Ovary (tissue), 9 donors: ENCODE results near the gene SLC35E4. TPM values are rescaled to one million over a fixed set of nuclear protein-coding genes. Genes with fewer than 3 reads are reported as not detected.

Source experiments
- DNase-seq, 5 donors: peaks; one replicate each; pipeline ENCODE4 v3.0.0-alpha.2; 2019 to 2020
- H3K27ac ChIP-seq, 2 donors: fragments of 200-600 bp; one replicate each; pipeline versions ENCODE4 v1.5.1 to v1.8.0; 2019 to 2022
- H3K27me3 ChIP-seq: fragments of 200-600 bp; one replicate; pipeline ENCODE4 v1.8.0; 2022
- H3K36me3 ChIP-seq: fragments of 200-600 bp; sonication (generic); one replicate; pipeline ENCODE4 v1.5.1; 2019
- H3K4me1 ChIP-seq: one replicate; pipeline ENCODE4 v1.8.1; 2013; ENCODE audit warnings: mild to moderate bottlenecking, moderate library complexity; ENCODE audit not compliant: insufficient read depth
- H3K4me3 ChIP-seq: fragments of 200-600 bp; sonication (generic); one replicate; pipeline ENCODE4 v1.5.1; 2017
- H3K9me3 ChIP-seq, 2 donors: fragments of 200-600 bp in 1 of 2; sonication (generic) in 1 of 2; one replicate each; pipeline versions ENCODE4 v1.5.1 to v1.8.1; 2013 to 2019; ENCODE audit warnings: mild to moderate bottlenecking in 1 of 2, moderate library complexity in 1 of 2
- EP300 ChIP-seq: sonication (generic); formaldehyde crosslinking; IDR thresholded peaks from one replicate; pipeline ENCODE4 v1.6.1; 2017; ENCODE audit warnings: antibody characterized with exemption
- POLR2A ChIP-seq: fragments of 450-650 bp; IDR thresholded peaks from one replicate; pipeline ENCODE4 v1.6.1; 2017; ENCODE audit warnings: antibody characterized with exemption, mild to moderate bottlenecking, moderate library complexity
- WGBS, 3 donors: extraction: QIAGEN DNeasy Blood & Tissue Kit in 1 of 3; methylation state at CpG; one replicate each; pipeline versions ENCODE4 v1.1.5 to v1.1.7; 2013 to 2017; 5-methylcytosine and 5-hydroxymethylcytosine counted together
- intact Hi-C, 4 donors: fragments of 100-400 bp; cut with DNase I; formaldehyde crosslinking; loops; one replicate each; pipeline versions ENCODE4 v1.11.0 to v1.15.1; 2022 to 2023
- polyA plus RNA-seq, 2 donors: library from polyadenylated mRNA; stranded (reverse); fragments of 200-250 nt in 1 of 2; fragments of 350-450 nt in 1 of 2; fragmentation: Illumina TruSeq in 1 of 2; extraction: RNeasy Lipid Tissue Mini Kit (QIAGEN cat#74804) in 1 of 2; gene quantifications; one replicate each; pipeline ENCODE4 v1.2.3, GENCODE V29; 2013 to 2014
- total RNA-seq, 7 donors: library from RNA; depleted of rRNA in 2 of 7; stranded (reverse); fragments of >200 nt in 2 of 7; fragmentation: NEBNext Ultra II Directional in 3 of 7; extraction: Animal tissue kit (Norgen Biotek cat#: 25700) in 3 of 7; gene quantifications; one replicate each; pipeline versions ENCODE4 v1.1.0 to v1.2.4, GENCODE V29; 2016 to 2023
- TF ChIP-seq, protein P1 (sequence below), 3 donors: fragments of 450-650 bp in 2 of 3; fragments of 200-600 bp in 1 of 3; IDR thresholded peaks; one replicate each; pipeline versions ENCODE4 v1.5.1 to v1.8.0; 2016 to 2022; ENCODE audit warnings: antibody characterized with exemption in 3 of 3, mild to moderate bottlenecking in 1 of 3
- donor health status: DM: no; HTN: no; CAD: no; lungs with moderate emphysema.
- donor health status: DM: no; HTN: no; CAD: no.
- donor health status: Bipolar disorder and iron deficiency.
- donor health status: DM: yes; HTN: yes; CAD: no.
- donor health status: DM: no; HTN: no; CAD: no.
- donor health status: DM: yes; HTN: yes; CAD: no.

SLC35E4 gene
- total and polyA plus RNA-seq, 9 donors, result 0.90 to 6.7 (median 3.5) TPM

GRCh38 chr22:30691204-30691603 is 55.6 kb downstream of the SLC35E4 start:
- TF ChIP-seq POLR2A (no peak), EP300 (no peak)
- TF ChIP-seq, protein P1, sequence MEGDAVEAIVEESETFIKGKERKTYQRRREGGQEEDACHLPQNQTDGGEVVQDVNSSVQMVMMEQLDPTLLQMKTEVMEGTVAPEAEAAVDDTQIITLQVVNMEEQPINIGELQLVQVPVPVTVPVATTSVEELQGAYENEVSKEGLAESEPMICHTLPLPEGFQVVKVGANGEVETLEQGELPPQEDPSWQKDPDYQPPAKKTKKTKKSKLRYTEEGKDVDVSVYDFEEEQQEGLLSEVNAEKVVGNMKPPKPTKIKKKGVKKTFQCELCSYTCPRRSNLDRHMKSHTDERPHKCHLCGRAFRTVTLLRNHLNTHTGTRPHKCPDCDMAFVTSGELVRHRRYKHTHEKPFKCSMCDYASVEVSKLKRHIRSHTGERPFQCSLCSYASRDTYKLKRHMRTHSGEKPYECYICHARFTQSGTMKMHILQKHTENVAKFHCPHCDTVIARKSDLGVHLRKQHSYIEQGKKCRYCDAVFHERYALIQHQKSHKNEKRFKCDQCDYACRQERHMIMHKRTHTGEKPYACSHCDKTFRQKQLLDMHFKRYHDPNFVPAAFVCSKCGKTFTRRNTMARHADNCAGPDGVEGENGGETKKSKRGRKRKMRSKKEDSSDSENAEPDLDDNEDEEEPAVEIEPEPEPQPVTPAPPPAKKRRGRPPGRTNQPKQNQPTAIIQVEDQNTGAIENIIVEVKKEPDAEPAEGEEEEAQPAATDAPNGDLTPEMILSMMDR (IDR thresholded peaks at IDR 0.05), result no peak
- Histone ChIP-seq H3K4me3 (no peak overlapping the region), H3K9me3 (no peaks in the 10 kb centered on the region), H3K36me3 (no peaks in the 10 kb centered on the region), H3K27me3 (no peaks in the 10 kb centered on the region), H3K4me1 (peaks cover 13% of the 10 kb centered on the region), H3K27ac (no peak overlapping the region)
- no peak for DNase-seq
- 69 to 75% (median 71%) methylated on average over 1 of the region's 1 CpG for WGBS, 3 donors
- intact Hi-C loops, result loop anchor here in 1 of 4 donors (10.0 kb wide), 1 partner anchor 56 kb away; the partner anchor contains the start of gene SLC35E4

- TF ChIP-seq, protein P1 (IDR thresholded peaks at IDR 0.05), result no peak
- TF ChIP-seq POLR2A (no peak), EP300 (no peak)
- H3K27ac ChIP-seq, result no peak overlapping the region
- WGBS, 3 donors, result 0 to 1% (median 1%) methylated on average over 25 to 37 of the region's 38 CpGs
- no peaks in the 10 kb centered on the region for H3K9me3 ChIP-seq
- DNase-seq, result peak; percentile 37 to 66 (median 55)
- H3K4me3 ChIP-seq, result peak overlapping the region; percentile 41
- peaks cover 13% of the 10 kb centered on the region for H3K4me1 ChIP-seq
- H3K27me3 ChIP-seq, result no peaks in the 10 kb centered on the region
- intact Hi-C loops, result loop anchor here in 1 of 4 donors (10.0 kb wide), 1 partner anchor 59 kb away; the partner anchor contains the start of gene SLC35E4
- H3K36me3 ChIP-seq, result no peaks in the 10 kb centered on the region
Measured at GRCh38 chr22:30694171-30694639, 58.6 kb downstream of the SLC35E4 start.

DNA sequence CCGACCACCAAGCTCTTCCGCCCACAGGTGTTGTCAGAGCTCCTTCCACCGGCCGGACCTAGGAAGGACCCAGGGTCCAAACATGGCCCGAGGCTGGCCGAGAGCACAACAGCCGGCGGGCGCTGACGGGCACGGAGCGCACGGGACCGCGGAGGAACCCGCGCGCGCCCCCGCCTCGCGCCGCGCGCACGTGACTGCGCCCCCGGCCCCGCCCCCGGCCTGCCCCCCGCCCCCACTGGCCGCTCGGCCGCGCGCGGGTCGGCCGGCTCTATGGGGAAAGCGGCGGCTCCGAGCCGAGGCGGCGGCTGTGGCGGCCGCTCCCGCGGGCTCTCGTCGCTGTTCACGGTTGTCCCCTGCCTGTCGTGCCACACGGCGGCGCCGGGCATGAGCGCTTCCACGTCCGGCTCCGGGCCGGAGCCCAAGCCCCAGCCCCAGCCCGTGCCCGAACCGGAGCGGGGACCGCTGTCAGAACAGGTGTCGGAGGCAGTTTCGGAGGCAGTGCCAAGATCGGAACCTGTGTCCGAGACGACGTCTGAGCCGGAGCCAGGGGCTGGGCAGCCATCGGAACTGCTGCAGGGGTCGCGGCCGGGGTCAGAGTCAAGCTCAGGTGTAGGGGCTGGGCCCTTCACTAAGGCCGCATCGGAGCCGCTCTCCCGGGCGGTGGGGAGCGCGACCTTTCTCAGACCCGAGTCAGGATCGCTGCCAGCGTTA is 59.2 kb downstream of the SLC35E4 start, which contains the start of gene OSBP2:
OSBP2 (plus strand) TSS at position 235 of the 711 bp plus-strand sequence; CDS start at position 271, 36 bp downstream.
- Histone ChIP-seq H3K27me3 (no peaks in the 10 kb centered on the region), H3K36me3 (no peaks in the 10 kb centered on the region), H3K27ac (no peak within 1 kb of the TSS), H3K4me1 (peaks cover 13% of the 10 kb centered on the region), H3K4me3 (peak within 1 kb of the TSS; percentile 55), H3K9me3 (no peaks in the 10 kb centered on the region)
- DNase-seq, result peak; percentile 22 to 56 (median 46)
- TF ChIP-seq, protein P1 (IDR thresholded peaks at IDR 0.05), result no peak
- TF ChIP-seq EP300, result no peak
- TF ChIP-seq POLR2A, result no peak
- intact Hi-C loops, result loop anchor here in 1 of 4 donors (10.0 kb wide), 1 partner anchor 60 kb away; the partner anchor contains the start of gene SLC35E4
- WGBS, 3 donors, result 1% methylated on average over 28 to 87 of the region's 88 CpGs

GRCh38 chr22:30695351-30695851 is 59.8 kb downstream of the SLC35E4 start:
- Histone ChIP-seq H3K4me3 (peak overlapping the region; percentile 55), H3K27me3 (no peaks in the 10 kb centered on the region), H3K27ac (no peak overlapping the region), H3K36me3 (no peaks in the 10 kb centered on the region), H3K9me3 (no peaks in the 10 kb centered on the region), H3K4me1 (peaks cover 13% of the 10 kb centered on the region)
- 56 to 58% (median 58%) methylated on average over 15 of the region's 15 CpGs for WGBS, 3 donors
- intact Hi-C loops, result loop anchor here in 1 of 4 donors (10.0 kb wide), 1 partner anchor 61 kb away; the partner anchor contains the start of gene SLC35E4
- DNase-seq, result peak in 4 of 5 donors; percentile 12 to 44 (median 40)
- TF ChIP-seq EP300, result no peak
- TF ChIP-seq, protein P1 (IDR thresholded peaks at IDR 0.05), result no peak
- TF ChIP-seq POLR2A, result no peak
